ENCODE measurements around the gene SREK1. TPM values are rescaled to one million over a fixed set of nuclear protein-coding genes. Genes with fewer than 3 reads are reported as not detected.
"Not testable (repeated sequence)": the region's sequence is repeated elsewhere in the genome, so short reads cannot be mapped to it uniquely, and the experiment has no call there.

Gene SREK1
- total RNA-seq, 1 donor from 2014 or later: 60.7 TPM

DNA sequence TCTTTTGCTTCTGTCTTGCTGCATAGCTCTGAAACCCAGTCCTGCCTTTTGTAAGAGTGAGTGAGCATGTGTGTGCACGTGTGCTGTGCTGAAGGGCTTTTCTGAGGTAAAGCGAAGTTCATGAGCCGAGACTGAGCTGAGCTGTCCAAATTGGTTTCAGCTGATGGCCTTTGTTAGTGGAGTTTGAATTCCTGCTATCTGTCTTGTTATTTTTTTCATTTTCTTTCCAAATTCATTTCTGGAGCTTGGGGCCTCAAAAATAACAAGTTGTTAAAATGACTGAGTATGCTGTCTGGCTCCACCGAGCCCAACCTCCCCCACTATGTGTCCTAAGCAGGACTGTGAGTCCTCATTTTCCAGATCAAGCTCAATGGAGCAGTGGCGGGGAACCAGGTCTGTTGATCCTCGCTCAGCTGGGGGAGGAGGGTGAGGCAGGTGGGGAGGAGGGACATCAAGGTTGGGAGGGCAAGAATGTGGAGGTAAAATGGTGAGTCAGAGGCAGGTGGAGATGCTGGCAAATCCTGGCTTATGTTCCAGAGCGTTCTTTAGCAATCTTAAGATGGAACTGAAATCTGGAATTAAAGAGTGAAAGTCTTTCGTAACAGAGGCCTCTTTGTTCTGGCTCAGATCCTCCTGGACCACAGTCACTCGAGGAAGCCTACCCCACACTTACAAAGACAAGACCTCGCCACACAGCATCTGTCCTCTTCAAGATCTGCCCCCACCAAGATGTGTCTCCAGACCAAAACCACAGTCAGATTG, 63.9 kb downstream of the SREK1 start:
- ATAC-seq: no peak
- Histone ChIP-seq H3K27me3 (ENCODE audit: low read depth) (no peaks in the 10 kb centered on the region), H3K36me3 (no peaks in the 10 kb centered on the region), H3K4me1 (no peaks in the 10 kb centered on the region), H3K27ac (no peak overlapping the region), H3K4me3 (no peak overlapping the region), H3K9me3 (no peaks in the 10 kb centered on the region)
- intact Hi-C loops (cut with DNase I): no loop called here
- DNase-seq: no peak
- TF ChIP-seq, protein P1, sequence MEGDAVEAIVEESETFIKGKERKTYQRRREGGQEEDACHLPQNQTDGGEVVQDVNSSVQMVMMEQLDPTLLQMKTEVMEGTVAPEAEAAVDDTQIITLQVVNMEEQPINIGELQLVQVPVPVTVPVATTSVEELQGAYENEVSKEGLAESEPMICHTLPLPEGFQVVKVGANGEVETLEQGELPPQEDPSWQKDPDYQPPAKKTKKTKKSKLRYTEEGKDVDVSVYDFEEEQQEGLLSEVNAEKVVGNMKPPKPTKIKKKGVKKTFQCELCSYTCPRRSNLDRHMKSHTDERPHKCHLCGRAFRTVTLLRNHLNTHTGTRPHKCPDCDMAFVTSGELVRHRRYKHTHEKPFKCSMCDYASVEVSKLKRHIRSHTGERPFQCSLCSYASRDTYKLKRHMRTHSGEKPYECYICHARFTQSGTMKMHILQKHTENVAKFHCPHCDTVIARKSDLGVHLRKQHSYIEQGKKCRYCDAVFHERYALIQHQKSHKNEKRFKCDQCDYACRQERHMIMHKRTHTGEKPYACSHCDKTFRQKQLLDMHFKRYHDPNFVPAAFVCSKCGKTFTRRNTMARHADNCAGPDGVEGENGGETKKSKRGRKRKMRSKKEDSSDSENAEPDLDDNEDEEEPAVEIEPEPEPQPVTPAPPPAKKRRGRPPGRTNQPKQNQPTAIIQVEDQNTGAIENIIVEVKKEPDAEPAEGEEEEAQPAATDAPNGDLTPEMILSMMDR (IDR thresholded peaks at IDR 0.05): no peak

GRCh38 chr5:66209350-66209749, 65.2 kb downstream of the SREK1 start:
- no peak overlapping the region for H3K4me3 ChIP-seq
- ATAC-seq: peak in 1 of 2 donors; percentile 62
- TF ChIP-seq, protein P1 (IDR thresholded peaks at IDR 0.05): no peak
- no peaks in the 10 kb centered on the region for H3K27me3 ChIP-seq (ENCODE audit: low read depth)
- no peak overlapping the region for H3K27ac ChIP-seq
- DNase-seq: no peak
- H3K9me3 ChIP-seq: no peaks in the 10 kb centered on the region
- no peaks in the 10 kb centered on the region for H3K36me3 ChIP-seq
- no peaks in the 10 kb centered on the region for H3K4me1 ChIP-seq
- intact Hi-C loops (cut with DNase I): no loop called here

GRCh38 chr5:66209794-66210193, 65.7 kb downstream of the SREK1 start:
- H3K27me3 ChIP-seq (ENCODE audit: low read depth): no peaks in the 10 kb centered on the region
- no peak for DNase-seq
- no peak overlapping the region for H3K4me3 ChIP-seq
- H3K4me1 ChIP-seq: no peaks in the 10 kb centered on the region
- no peak overlapping the region for H3K27ac ChIP-seq
- no peaks in the 10 kb centered on the region for H3K9me3 ChIP-seq
- ATAC-seq: no peak
- TF ChIP-seq, protein P1 (IDR thresholded peaks at IDR 0.05): no peak
- H3K36me3 ChIP-seq: no peaks in the 10 kb centered on the region
- intact Hi-C loops (cut with DNase I): no loop called here

DNA sequence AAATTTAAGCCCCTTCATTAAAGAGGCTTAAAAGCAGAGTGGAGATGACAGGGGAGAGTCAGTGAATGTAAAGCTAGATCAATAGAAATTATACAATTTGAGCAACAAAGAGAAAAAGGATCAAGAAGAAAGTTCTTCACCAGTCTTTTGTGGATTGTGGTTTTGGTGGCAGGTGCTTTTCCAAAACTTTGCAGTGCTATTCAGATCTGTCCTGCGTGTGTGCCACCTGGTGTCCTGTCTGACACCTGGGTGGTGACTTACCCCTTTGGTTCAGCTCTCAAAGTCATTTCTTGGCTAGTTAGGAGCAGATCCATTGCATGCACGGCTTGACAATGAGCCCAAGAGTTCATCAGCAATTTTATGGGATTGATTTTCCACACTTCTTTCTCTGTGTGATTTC, 69.4 kb downstream of the SREK1 start:
- DNase-seq (no peak), ATAC-seq (no peak)
- H3K4me3 ChIP-seq: no peak overlapping the region
- H3K4me1 ChIP-seq: no peaks in the 10 kb centered on the region
- H3K36me3 ChIP-seq: no peaks in the 10 kb centered on the region
- intact Hi-C loops (cut with DNase I): no loop called here
- no peaks in the 10 kb centered on the region for H3K9me3 ChIP-seq
- H3K27me3 ChIP-seq (ENCODE audit: low read depth): no peaks in the 10 kb centered on the region
- H3K27ac ChIP-seq: no peak overlapping the region
- TF ChIP-seq, protein P1 (IDR thresholded peaks at IDR 0.05): no peak

- Histone ChIP-seq H3K27me3 (ENCODE audit: low read depth) (no peaks in the 10 kb centered on the region), H3K4me3 (no peak overlapping the region), H3K9me3 (no peaks in the 10 kb centered on the region), H3K27ac (no peak overlapping the region), H3K4me1 (no peaks in the 10 kb centered on the region), H3K36me3 (no peaks in the 10 kb centered on the region)
- TF ChIP-seq, protein P1 (IDR thresholded peaks at IDR 0.05): no peak
- no peak for ATAC-seq
- intact Hi-C loops (cut with DNase I): no loop called here
- no peak for DNase-seq
Measured at GRCh38 chr5:66222455-66222854, 78.4 kb downstream of the SREK1 start.

GRCh38 chr5:66222896-66223295, 78.8 kb downstream of the SREK1 start:
- H3K36me3 ChIP-seq; H3K27ac ChIP-seq; H3K9me3 ChIP-seq; H3K4me3 ChIP-seq; ATAC-seq; H3K27me3 ChIP-seq (ENCODE audit: low read depth); DNase-seq; intact Hi-C loops (cut with DNase I); H3K4me1 ChIP-seq: not testable (repeated sequence)
